ENCODE measurements around the gene ATP11C. TPM values are rescaled to one million over a fixed set of nuclear protein-coding genes. Genes with fewer than 3 reads are reported as not detected.

ATP11C gene
- total RNA-seq, 1 experiment from 2014 or later = 38.6 TPM

DNA sequence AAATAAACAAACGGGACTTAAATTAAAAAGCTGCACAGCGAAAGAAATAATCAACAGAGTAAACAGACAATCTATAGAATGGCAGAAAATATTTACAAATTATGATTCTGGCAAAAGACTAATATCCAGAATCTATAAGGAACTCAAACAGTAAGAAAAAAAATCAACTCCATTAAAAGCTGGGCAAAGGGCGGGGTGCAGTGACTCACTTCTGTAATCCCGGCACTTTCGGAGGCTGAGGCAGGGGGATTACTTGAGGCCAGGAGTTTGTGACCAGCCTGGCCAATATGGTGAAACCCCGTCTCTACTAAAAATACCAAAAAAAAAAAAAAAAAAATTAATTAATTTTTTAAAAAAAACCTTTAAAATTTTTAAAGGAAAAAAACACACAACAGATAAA, 109.0 kb downstream of the ATP11C start:
- Mint-ChIP-seq H3K27me3 (ENCODE audit: low read depth) (no peaks in the 10 kb centered on the region), H3K27ac (no peak overlapping the region), H3K4me3 (no peak overlapping the region), H3K4me1 (peaks cover 40% of the 10 kb centered on the region), H3K9me3 (no peaks in the 10 kb centered on the region), H3K36me3 (no peaks in the 10 kb centered on the region)
- ATAC-seq (no peak), DNase-seq (ENCODE audit: low spot score) (no peak)
- POLR2A ChIA-PET = no interaction called here
- TF ChIP-seq, protein P1, sequence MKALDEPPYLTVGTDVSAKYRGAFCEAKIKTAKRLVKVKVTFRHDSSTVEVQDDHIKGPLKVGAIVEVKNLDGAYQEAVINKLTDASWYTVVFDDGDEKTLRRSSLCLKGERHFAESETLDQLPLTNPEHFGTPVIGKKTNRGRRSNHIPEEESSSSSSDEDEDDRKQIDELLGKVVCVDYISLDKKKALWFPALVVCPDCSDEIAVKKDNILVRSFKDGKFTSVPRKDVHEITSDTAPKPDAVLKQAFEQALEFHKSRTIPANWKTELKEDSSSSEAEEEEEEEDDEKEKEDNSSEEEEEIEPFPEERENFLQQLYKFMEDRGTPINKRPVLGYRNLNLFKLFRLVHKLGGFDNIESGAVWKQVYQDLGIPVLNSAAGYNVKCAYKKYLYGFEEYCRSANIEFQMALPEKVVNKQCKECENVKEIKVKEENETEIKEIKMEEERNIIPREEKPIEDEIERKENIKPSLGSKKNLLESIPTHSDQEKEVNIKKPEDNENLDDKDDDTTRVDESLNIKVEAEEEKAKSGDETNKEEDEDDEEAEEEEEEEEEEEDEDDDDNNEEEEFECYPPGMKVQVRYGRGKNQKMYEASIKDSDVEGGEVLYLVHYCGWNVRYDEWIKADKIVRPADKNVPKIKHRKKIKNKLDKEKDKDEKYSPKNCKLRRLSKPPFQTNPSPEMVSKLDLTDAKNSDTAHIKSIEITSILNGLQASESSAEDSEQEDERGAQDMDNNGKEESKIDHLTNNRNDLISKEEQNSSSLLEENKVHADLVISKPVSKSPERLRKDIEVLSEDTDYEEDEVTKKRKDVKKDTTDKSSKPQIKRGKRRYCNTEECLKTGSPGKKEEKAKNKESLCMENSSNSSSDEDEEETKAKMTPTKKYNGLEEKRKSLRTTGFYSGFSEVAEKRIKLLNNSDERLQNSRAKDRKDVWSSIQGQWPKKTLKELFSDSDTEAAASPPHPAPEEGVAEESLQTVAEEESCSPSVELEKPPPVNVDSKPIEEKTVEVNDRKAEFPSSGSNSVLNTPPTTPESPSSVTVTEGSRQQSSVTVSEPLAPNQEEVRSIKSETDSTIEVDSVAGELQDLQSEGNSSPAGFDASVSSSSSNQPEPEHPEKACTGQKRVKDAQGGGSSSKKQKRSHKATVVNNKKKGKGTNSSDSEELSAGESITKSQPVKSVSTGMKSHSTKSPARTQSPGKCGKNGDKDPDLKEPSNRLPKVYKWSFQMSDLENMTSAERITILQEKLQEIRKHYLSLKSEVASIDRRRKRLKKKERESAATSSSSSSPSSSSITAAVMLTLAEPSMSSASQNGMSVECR (CRISPR knock-in tag; IDR thresholded peaks at IDR 0.05; ENCODE audit: borderline replicate concordance) = no peak
- TF ChIP-seq TEAD4 (CRISPR knock-in tag; IDR thresholded peaks at IDR 0.05) (no peak), FOXJ3 (CRISPR knock-in tag; IDR thresholded peaks at IDR 0.05; ENCODE audit: borderline replicate concordance) (no peak), CREB1 (CRISPR knock-in tag; IDR thresholded peaks at IDR 0.05) (no peak)
- TF ChIP-seq, protein P2, sequence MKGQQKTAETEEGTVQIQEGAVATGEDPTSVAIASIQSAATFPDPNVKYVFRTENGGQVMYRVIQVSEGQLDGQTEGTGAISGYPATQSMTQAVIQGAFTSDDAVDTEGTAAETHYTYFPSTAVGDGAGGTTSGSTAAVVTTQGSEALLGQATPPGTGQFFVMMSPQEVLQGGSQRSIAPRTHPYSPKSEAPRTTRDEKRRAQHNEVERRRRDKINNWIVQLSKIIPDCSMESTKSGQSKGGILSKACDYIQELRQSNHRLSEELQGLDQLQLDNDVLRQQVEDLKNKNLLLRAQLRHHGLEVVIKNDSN (CRISPR knock-in tag; IDR thresholded peaks at IDR 0.05) = no peak
- TF ChIP-seq, protein P3, sequence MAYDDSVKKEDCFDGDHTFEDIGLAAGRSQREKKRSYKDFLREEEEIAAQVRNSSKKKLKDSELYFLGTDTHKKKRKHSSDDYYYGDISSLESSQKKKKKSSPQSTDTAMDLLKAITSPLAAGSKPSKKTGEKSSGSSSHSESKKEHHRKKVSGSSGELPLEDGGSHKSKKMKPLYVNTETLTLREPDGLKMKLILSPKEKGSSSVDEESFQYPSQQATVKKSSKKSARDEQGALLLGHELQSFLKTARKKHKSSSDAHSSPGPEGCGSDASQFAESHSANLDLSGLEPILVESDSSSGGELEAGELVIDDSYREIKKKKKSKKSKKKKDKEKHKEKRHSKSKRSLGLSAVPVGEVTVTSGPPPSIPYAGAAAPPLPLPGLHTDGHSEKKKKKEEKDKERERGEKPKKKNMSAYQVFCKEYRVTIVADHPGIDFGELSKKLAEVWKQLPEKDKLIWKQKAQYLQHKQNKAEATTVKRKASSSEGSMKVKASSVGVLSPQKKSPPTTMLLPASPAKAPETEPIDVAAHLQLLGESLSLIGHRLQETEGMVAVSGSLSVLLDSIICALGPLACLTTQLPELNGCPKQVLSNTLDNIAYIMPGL (CRISPR knock-in tag; IDR thresholded peaks at IDR 0.05) = no peak
- TF ChIP-seq, protein P4, sequence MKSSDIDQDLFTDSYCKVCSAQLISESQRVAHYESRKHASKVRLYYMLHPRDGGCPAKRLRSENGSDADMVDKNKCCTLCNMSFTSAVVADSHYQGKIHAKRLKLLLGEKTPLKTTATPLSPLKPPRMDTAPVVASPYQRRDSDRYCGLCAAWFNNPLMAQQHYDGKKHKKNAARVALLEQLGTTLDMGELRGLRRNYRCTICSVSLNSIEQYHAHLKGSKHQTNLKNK (CRISPR knock-in tag; IDR thresholded peaks at IDR 0.05) = no peak
- TF ChIP-seq, protein P5, sequence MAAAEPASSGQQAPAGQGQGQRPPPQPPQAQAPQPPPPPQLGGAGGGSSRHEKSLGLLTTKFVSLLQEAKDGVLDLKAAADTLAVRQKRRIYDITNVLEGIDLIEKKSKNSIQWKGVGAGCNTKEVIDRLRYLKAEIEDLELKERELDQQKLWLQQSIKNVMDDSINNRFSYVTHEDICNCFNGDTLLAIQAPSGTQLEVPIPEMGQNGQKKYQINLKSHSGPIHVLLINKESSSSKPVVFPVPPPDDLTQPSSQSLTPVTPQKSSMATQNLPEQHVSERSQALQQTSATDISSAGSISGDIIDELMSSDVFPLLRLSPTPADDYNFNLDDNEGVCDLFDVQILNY (CRISPR knock-in tag; IDR thresholded peaks at IDR 0.05) = no peak
- TF ChIP-seq, protein P6, sequence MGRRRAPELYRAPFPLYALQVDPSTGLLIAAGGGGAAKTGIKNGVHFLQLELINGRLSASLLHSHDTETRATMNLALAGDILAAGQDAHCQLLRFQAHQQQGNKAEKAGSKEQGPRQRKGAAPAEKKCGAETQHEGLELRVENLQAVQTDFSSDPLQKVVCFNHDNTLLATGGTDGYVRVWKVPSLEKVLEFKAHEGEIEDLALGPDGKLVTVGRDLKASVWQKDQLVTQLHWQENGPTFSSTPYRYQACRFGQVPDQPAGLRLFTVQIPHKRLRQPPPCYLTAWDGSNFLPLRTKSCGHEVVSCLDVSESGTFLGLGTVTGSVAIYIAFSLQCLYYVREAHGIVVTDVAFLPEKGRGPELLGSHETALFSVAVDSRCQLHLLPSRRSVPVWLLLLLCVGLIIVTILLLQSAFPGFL (CRISPR knock-in tag; IDR thresholded peaks at IDR 0.05; ENCODE audit: borderline replicate concordance) = no peak
- TF ChIP-seq, protein P7, sequence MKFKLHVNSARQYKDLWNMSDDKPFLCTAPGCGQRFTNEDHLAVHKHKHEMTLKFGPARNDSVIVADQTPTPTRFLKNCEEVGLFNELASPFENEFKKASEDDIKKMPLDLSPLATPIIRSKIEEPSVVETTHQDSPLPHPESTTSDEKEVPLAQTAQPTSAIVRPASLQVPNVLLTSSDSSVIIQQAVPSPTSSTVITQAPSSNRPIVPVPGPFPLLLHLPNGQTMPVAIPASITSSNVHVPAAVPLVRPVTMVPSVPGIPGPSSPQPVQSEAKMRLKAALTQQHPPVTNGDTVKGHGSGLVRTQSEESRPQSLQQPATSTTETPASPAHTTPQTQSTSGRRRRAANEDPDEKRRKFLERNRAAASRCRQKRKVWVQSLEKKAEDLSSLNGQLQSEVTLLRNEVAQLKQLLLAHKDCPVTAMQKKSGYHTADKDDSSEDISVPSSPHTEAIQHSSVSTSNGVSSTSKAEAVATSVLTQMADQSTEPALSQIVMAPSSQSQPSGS (CRISPR knock-in tag; IDR thresholded peaks at IDR 0.05; ENCODE audit: borderline replicate concordance, low read depth) = no peak
- CTCF ChIA-PET = no interaction called here

DNA sequence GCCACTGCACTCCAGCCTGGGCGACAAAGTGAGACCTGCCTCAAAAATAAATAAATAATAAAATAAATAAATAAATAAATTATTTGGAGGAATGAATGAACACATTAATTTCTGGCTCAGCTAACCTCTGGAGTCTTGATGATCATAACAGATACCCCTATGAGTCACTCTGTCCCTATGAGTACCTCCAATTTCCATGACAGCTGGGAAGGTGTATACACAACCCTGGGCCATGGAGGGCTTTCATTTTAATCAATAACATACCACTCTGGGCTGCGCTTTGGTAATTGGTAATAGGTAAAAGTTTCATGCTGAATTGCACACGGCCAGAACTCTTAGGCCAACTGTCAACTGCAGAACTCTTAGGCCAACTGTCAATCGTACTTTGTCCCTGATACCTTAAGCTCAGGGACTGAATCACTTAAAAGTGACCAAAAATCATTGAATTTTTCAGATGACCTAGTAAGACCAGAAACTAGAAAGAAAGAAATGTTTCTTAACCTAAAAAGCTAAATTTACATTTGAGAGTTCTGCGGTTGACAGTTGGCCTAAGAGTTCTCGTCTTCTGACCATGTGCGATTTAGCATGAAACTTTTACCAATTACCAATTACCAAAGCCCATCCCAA, 112.4 kb downstream of the ATP11C start:
- CTCF ChIA-PET = no interaction called here
- Mint-ChIP-seq H3K36me3 (no peaks in the 10 kb centered on the region), H3K4me3 (no peak overlapping the region), H3K27ac (no peak overlapping the region), H3K27me3 (ENCODE audit: low read depth) (no peaks in the 10 kb centered on the region), H3K4me1 (peaks cover 17% of the 10 kb centered on the region), H3K9me3 (no peaks in the 10 kb centered on the region)
- POLR2A ChIA-PET = interaction anchor here (0.7 kb wide), 1 partner anchor 265 kb away, joined by 4 read pairs; no protein-coding TSS in a partner anchor
- DNase-seq (ENCODE audit: low spot score) (no peak), ATAC-seq (no peak)
- TF ChIP-seq, protein P5 (CRISPR knock-in tag; IDR thresholded peaks at IDR 0.05) = no peak
- TF ChIP-seq KAT7 (CRISPR knock-in tag; IDR thresholded peaks at IDR 0.05; ENCODE audit: borderline replicate concordance) (no peak), FOXJ3 (CRISPR knock-in tag; IDR thresholded peaks at IDR 0.05; ENCODE audit: borderline replicate concordance) (no peak), ESRRA (CRISPR knock-in tag; IDR thresholded peaks at IDR 0.05; ENCODE audit: borderline replicate concordance) (no peak), PRRX2 (CRISPR knock-in tag; IDR thresholded peaks at IDR 0.05) (no peak), TP53 (CRISPR knock-in tag; IDR thresholded peaks at IDR 0.05) (no peak)
- TF ChIP-seq, protein P8, sequence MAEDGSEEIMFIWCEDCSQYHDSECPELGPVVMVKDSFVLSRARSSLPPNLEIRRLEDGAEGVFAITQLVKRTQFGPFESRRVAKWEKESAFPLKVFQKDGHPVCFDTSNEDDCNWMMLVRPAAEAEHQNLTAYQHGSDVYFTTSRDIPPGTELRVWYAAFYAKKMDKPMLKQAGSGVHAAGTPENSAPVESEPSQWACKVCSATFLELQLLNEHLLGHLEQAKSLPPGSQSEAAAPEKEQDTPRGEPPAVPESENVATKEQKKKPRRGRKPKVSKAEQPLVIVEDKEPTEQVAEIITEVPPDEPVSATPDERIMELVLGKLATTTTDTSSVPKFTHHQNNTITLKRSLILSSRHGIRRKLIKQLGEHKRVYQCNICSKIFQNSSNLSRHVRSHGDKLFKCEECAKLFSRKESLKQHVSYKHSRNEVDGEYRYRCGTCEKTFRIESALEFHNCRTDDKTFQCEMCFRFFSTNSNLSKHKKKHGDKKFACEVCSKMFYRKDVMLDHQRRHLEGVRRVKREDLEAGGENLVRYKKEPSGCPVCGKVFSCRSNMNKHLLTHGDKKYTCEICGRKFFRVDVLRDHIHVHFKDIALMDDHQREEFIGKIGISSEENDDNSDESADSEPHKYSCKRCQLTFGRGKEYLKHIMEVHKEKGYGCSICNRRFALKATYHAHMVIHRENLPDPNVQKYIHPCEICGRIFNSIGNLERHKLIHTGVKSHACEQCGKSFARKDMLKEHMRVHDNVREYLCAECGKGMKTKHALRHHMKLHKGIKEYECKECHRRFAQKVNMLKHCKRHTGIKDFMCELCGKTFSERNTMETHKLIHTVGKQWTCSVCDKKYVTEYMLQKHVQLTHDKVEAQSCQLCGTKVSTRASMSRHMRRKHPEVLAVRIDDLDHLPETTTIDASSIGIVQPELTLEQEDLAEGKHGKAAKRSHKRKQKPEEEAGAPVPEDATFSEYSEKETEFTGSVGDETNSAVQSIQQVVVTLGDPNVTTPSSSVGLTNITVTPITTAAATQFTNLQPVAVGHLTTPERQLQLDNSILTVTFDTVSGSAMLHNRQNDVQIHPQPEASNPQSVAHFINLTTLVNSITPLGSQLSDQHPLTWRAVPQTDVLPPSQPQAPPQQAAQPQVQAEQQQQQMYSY (CRISPR knock-in tag; IDR thresholded peaks at IDR 0.05) = no peak
- TF ChIP-seq, protein P7 (CRISPR knock-in tag; IDR thresholded peaks at IDR 0.05; ENCODE audit: borderline replicate concordance, low read depth) = no peak

Measured in WTC11 (cell line).